ENCODE data around the gene CCDC93.
"Not testable (repeated sequence)": the region's sequence is repeated elsewhere in the genome, so short reads cannot be mapped to it uniquely, and the experiment has no call there.

The CCDC93 gene

GRCh38 chr2:118031566-118031965, 17.7 kb upstream of the CCDC93 start:
- H3K9me3 ChIP-seq (ENCODE audit: control extremely low read depth in 1 of 5, control insufficient read depth in 4 of 5, insufficient read depth in 2 of 5, low read depth in 1 of 5, low read length in 4 of 5), result peaks cover 0 to 5% (median 0%) of the 10 kb centered on the region in 5 experiments
- POLR2A ChIA-PET, result no interaction called here
- H3K4me3 ChIP-seq (ENCODE audit: control insufficient read depth in 1 of 7, extremely low read depth in 1 of 7, insufficient read depth in 4 of 7, low read depth in 2 of 7, low read length in 6 of 7), result no peak overlapping the region
- H3K27ac ChIP-seq (ENCODE audit: insufficient read depth in 1 of 2, low read depth in 1 of 2, low read length in 2 of 2, poor library complexity in 1 of 2, severe bottlenecking in 2 of 2), result no peak overlapping the region
- no peaks in the 10 kb centered on the region for H3K4me1 ChIP-seq (ENCODE audit: control extremely low read depth in 1 of 4, control insufficient read depth in 4 of 4, insufficient read depth in 4 of 4, low read length in 3 of 4)
- H3K36me3 ChIP-seq (ENCODE audit: control insufficient read depth in 4 of 4, insufficient read depth in 4 of 4, low read length in 3 of 4), result no peaks in the 10 kb centered on the region
- CTCF ChIA-PET, result interaction anchor here (1.1 to 2.8 kb wide), 5 partner anchors 9 to 30 kb away, joined by 3 to 20 read pairs (median 6); no protein-coding TSS in a partner anchor
- H3K27me3 ChIP-seq (replicated peaks in 2 of 5; ENCODE audit: control insufficient read depth in 4 of 5, insufficient read depth in 5 of 5, low read length in 4 of 5), result peaks cover 0 to 8% (median 6%) of the 10 kb centered on the region in 5 experiments
- DNase-seq, result no peak

DNA sequence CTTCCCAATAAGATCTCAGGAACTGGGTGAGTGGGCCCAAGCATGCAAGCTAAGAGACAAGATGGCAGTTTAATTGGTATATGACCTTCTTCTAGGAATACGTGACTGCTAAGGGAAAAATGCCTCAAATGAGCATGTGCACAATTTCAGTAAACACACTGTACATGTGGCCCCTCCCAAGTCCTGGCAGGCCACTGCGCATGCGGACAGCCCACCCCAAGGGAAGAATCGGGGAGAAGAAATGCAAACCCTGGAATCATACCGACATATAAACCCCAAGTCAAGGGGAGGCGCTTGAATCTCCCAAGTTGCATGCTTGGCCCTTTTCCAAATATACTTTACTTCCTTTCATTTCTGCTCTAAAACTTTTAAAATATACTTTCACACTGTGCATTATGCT, 15.2 kb upstream of the CCDC93 start:
- CTCF ChIA-PET, result interaction anchor here (2.1 kb wide), 1 partner anchor 14 kb away, joined by 4 read pairs; the partner anchor contains the start of gene CCDC93
- H3K4me3 ChIP-seq (ENCODE audit: control insufficient read depth in 1 of 7, extremely low read depth in 1 of 7, insufficient read depth in 4 of 7, low read depth in 2 of 7, low read length in 6 of 7), result no peak overlapping the region

DNA sequence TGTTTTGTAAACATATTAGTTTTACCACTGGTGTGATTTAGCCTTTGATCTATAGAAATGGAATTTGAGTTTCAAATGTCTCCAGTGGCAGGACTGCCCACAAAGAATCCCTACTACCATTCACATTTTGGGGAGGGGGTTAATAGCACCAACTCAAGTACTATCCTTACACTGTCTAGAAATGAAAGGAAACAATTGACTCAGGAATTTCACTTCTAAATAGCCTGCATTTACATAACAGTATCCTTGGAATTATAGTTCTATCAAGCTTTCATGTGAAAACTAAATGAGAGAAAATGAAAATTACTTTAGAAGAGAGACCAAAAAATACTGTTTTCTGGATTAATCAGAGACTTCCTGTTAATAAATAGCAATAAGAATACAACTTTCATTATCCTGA, 7.5 kb upstream of the CCDC93 start:
- CTCF ChIA-PET, result interaction anchor here (0.8 to 2.6 kb wide), 2 partner anchors 11 to 17 kb away, joined by 3 to 9 read pairs; no protein-coding TSS in a partner anchor
- Histone ChIP-seq H3K4me1 (ENCODE audit: control extremely low read depth in 1 of 4, control insufficient read depth in 4 of 4, insufficient read depth in 4 of 4, low read length in 3 of 4) (no peaks in the 10 kb centered on the region), H3K36me3 (ENCODE audit: control insufficient read depth in 4 of 4, insufficient read depth in 4 of 4, low read length in 3 of 4) (no peaks in the 10 kb centered on the region), H3K27ac (ENCODE audit: insufficient read depth in 1 of 2, low read depth in 1 of 2, low read length in 2 of 2, poor library complexity in 1 of 2, severe bottlenecking in 2 of 2) (no peak overlapping the region), H3K27me3 (replicated peaks in 2 of 5; ENCODE audit: control insufficient read depth in 4 of 5, insufficient read depth in 5 of 5, low read length in 4 of 5) (peaks cover 0 to 12% (median 2%) of the 10 kb centered on the region in 5 experiments), H3K4me3 (ENCODE audit: control insufficient read depth in 1 of 7, extremely low read depth in 1 of 7, insufficient read depth in 4 of 7, low read depth in 2 of 7, low read length in 6 of 7) (no peak overlapping the region), H3K9me3 (ENCODE audit: control extremely low read depth in 1 of 5, control insufficient read depth in 4 of 5, insufficient read depth in 2 of 5, low read depth in 1 of 5, low read length in 4 of 5) (no peaks in the 10 kb centered on the region)
- POLR2A ChIA-PET, result no interaction called here
- DNase-seq, result no peak

More for the DNA sequence above, 15.2 kb upstream of the CCDC93 start:
- POLR2A ChIA-PET, result no interaction called here
- H3K36me3 ChIP-seq (ENCODE audit: control insufficient read depth in 4 of 4, insufficient read depth in 4 of 4, low read length in 3 of 4), result no peaks in the 10 kb centered on the region
- H3K4me1 ChIP-seq (ENCODE audit: control extremely low read depth in 1 of 4, control insufficient read depth in 4 of 4, insufficient read depth in 4 of 4, low read length in 3 of 4), result no peaks in the 10 kb centered on the region
- H3K9me3 ChIP-seq (ENCODE audit: control extremely low read depth in 1 of 5, control insufficient read depth in 4 of 5, insufficient read depth in 2 of 5, low read depth in 1 of 5, low read length in 4 of 5), result no peaks in the 10 kb centered on the region
- 88% methylated on average over 6 of the region's 6 CpGs for WGBS (ENCODE audit: insufficient coverage)
- H3K27ac ChIP-seq (ENCODE audit: insufficient read depth in 1 of 2, low read depth in 1 of 2, low read length in 2 of 2, poor library complexity in 1 of 2, severe bottlenecking in 2 of 2), result no peak overlapping the region
- no peak for DNase-seq
- peaks cover 0 to 7% (median 6%) of the 10 kb centered on the region in 5 experiments for H3K27me3 ChIP-seq (replicated peaks in 2 of 5; ENCODE audit: control insufficient read depth in 4 of 5, insufficient read depth in 5 of 5, low read length in 4 of 5)

- ChIA-PET POLR2A (no interaction called here), CTCF (interaction anchor here (1.2 kb wide), 1 partner anchor 13 kb away, joined by 3 read pairs; no protein-coding TSS in a partner anchor)
- peaks cover 0 to 3% (median 1%) of the 10 kb centered on the region in 4 experiments for H3K4me1 ChIP-seq (ENCODE audit: control extremely low read depth in 1 of 4, control insufficient read depth in 4 of 4, insufficient read depth in 4 of 4, low read length in 3 of 4)
- no peak for DNase-seq
- peaks cover 0 to 12% (median 2%) of the 10 kb centered on the region in 5 experiments for H3K27me3 ChIP-seq (replicated peaks in 2 of 5; ENCODE audit: control insufficient read depth in 4 of 5, insufficient read depth in 5 of 5, low read length in 4 of 5)
- WGBS (ENCODE audit: insufficient coverage), result no CpG with 5 or more reads among the region's 1 CpG
- H3K36me3 ChIP-seq (ENCODE audit: control insufficient read depth in 4 of 4, insufficient read depth in 4 of 4, low read length in 3 of 4), result no peaks in the 10 kb centered on the region
- H3K9me3 ChIP-seq (ENCODE audit: control extremely low read depth in 1 of 5, control insufficient read depth in 4 of 5, insufficient read depth in 2 of 5, low read depth in 1 of 5, low read length in 4 of 5), result no peaks in the 10 kb centered on the region
- no peak overlapping the region for H3K27ac ChIP-seq (ENCODE audit: insufficient read depth in 1 of 2, low read depth in 1 of 2, low read length in 2 of 2, poor library complexity in 1 of 2, severe bottlenecking in 2 of 2)
- no peak overlapping the region for H3K4me3 ChIP-seq (ENCODE audit: control insufficient read depth in 1 of 7, extremely low read depth in 1 of 7, insufficient read depth in 4 of 7, low read depth in 2 of 7, low read length in 6 of 7)
Measured at GRCh38 chr2:118019821-118020220, 6.0 kb upstream of the CCDC93 start.

DNA sequence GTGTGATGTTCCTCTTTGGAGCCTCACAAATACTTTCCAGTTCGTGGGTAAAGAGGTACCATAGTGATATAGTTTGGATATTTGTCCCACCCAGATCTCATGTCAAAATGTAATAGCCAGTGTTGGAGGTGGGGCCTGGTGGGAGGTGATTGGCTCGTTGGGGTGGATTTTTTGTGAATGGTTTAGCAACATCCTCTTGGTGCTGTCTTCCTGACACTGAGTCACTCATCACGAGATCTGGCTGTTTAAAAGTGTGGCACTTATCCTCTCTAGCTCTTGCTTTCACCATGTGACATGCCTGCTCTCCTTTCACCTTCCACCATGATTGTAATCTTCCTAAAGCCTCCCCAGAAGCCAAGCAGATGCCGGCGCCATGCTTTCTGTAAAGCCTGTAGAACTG, 3.0 kb upstream of the CCDC93 start:
- peaks cover 0 to 18% (median 15%) of the 10 kb centered on the region in 4 experiments for H3K4me1 ChIP-seq (ENCODE audit: control extremely low read depth in 1 of 4, control insufficient read depth in 4 of 4, insufficient read depth in 4 of 4, low read length in 3 of 4)
- peaks cover 0 to 10% (median 2%) of the 10 kb centered on the region in 5 experiments for H3K27me3 ChIP-seq (replicated peaks in 2 of 5; ENCODE audit: control insufficient read depth in 4 of 5, insufficient read depth in 5 of 5, low read length in 4 of 5)
- no peak overlapping the region for H3K4me3 ChIP-seq (ENCODE audit: control insufficient read depth in 1 of 7, extremely low read depth in 1 of 7, insufficient read depth in 4 of 7, low read depth in 2 of 7, low read length in 6 of 7)
- H3K36me3 ChIP-seq (ENCODE audit: control insufficient read depth in 4 of 4, insufficient read depth in 4 of 4, low read length in 3 of 4), result no peaks in the 10 kb centered on the region
- WGBS (ENCODE audit: insufficient coverage), result 64% methylated on average over 2 of the region's 5 CpGs
- H3K27ac ChIP-seq (ENCODE audit: insufficient read depth in 1 of 2, low read depth in 1 of 2, low read length in 2 of 2, poor library complexity in 1 of 2, severe bottlenecking in 2 of 2), result no peak overlapping the region
- no peaks in the 10 kb centered on the region for H3K9me3 ChIP-seq (ENCODE audit: control extremely low read depth in 1 of 5, control insufficient read depth in 4 of 5, insufficient read depth in 2 of 5, low read depth in 1 of 5, low read length in 4 of 5)
- DNase-seq, result peak in 2 of 3 donors; percentile 9 to 18
- ChIA-PET POLR2A (no interaction called here), CTCF (interaction anchor here (1.2 to 2.0 kb wide), 3 partner anchors 11 to 15 kb away, joined by 3 to 8 read pairs (median 5); no protein-coding TSS in a partner anchor)

GRCh38 chr2:118015761-118016160, 1.9 kb upstream of the CCDC93 start:
- H3K9me3 ChIP-seq (ENCODE audit: control extremely low read depth in 1 of 5, control insufficient read depth in 4 of 5, insufficient read depth in 2 of 5, low read depth in 1 of 5, low read length in 4 of 5); H3K4me3 ChIP-seq (ENCODE audit: control insufficient read depth in 1 of 7, extremely low read depth in 1 of 7, insufficient read depth in 4 of 7, low read depth in 2 of 7, low read length in 6 of 7); POLR2A ChIA-PET; DNase-seq; H3K27ac ChIP-seq (ENCODE audit: insufficient read depth in 1 of 2, low read depth in 1 of 2, low read length in 2 of 2, poor library complexity in 1 of 2, severe bottlenecking in 2 of 2); H3K27me3 ChIP-seq (replicated peaks in 2 of 5; ENCODE audit: control insufficient read depth in 4 of 5, insufficient read depth in 5 of 5, low read length in 4 of 5); H3K36me3 ChIP-seq (ENCODE audit: control insufficient read depth in 4 of 4, insufficient read depth in 4 of 4, low read length in 3 of 4): not testable (repeated sequence)
- WGBS (ENCODE audit: insufficient coverage), result 93% methylated on average over 10 of the region's 10 CpGs
- CTCF ChIA-PET, result interaction anchor here (1.0 to 2.9 kb wide), 5 partner anchors 12 to 31 kb away, joined by 3 to 28 read pairs (median 4); no protein-coding TSS in a partner anchor
- peaks cover 0 to 18% (median 15%) of the 10 kb centered on the region in 4 experiments for H3K4me1 ChIP-seq (ENCODE audit: control extremely low read depth in 1 of 4, control insufficient read depth in 4 of 4, insufficient read depth in 4 of 4, low read length in 3 of 4)

GRCh38 chr2:118014492-118014824, 588 bp upstream of the CCDC93 start:
- WGBS (ENCODE audit: insufficient coverage), result 0% methylated on average over 14 of the region's 17 CpGs
- peak overlapping the region in 1 of 2 experiments; percentile 43 for H3K27ac ChIP-seq (ENCODE audit: insufficient read depth in 1 of 2, low read depth in 1 of 2, low read length in 2 of 2, poor library complexity in 1 of 2, severe bottlenecking in 2 of 2)
- ChIA-PET POLR2A (interaction anchor here (0.5 kb wide), 1 partner anchor 18 kb away, joined by 4 read pairs; no protein-coding TSS in a partner anchor), CTCF (interaction anchor here (0.6 to 2.9 kb wide), 6 partner anchors 10 to 94 kb away, joined by 3 to 28 read pairs (median 4); no protein-coding TSS in a partner anchor)
- peaks cover 0 to 19% (median 16%) of the 10 kb centered on the region in 4 experiments for H3K4me1 ChIP-seq (ENCODE audit: control extremely low read depth in 1 of 4, control insufficient read depth in 4 of 4, insufficient read depth in 4 of 4, low read length in 3 of 4)
- no peak for DNase-seq
- H3K9me3 ChIP-seq (ENCODE audit: control extremely low read depth in 1 of 5, control insufficient read depth in 4 of 5, insufficient read depth in 2 of 5, low read depth in 1 of 5, low read length in 4 of 5), result no peaks in the 10 kb centered on the region
- no peaks in the 10 kb centered on the region for H3K36me3 ChIP-seq (ENCODE audit: control insufficient read depth in 4 of 4, insufficient read depth in 4 of 4, low read length in 3 of 4)
- peak overlapping the region; percentile 66 to 93 (median 89) for H3K4me3 ChIP-seq (ENCODE audit: control insufficient read depth in 1 of 7, extremely low read depth in 1 of 7, insufficient read depth in 4 of 7, low read depth in 2 of 7, low read length in 6 of 7)
- H3K27me3 ChIP-seq (replicated peaks in 2 of 5; ENCODE audit: control insufficient read depth in 4 of 5, insufficient read depth in 5 of 5, low read length in 4 of 5), result peaks cover 0 to 6% (median 0%) of the 10 kb centered on the region in 5 experiments

All from common myeloid progenitor, CD34-positive (primary cell).